T-helper 17 cell (primary cell): Measurements from ENCODE around the gene GPR176. TPM values are rescaled to one million over a fixed set of nuclear protein-coding genes. Genes with fewer than 3 reads are reported as not detected.

Experiments used
- ATAC-seq: fragments of 150-1000 bp; cut with Tn5 transposase; 2 replicates; pipeline ENCODE4 v1.10.0; 2021; ENCODE audit warnings: mild to moderate bottlenecking, moderate library complexity
- DNase-seq, 3 donors: peaks; one replicate each; pipeline versions ENCODE4 v3.0.0 to v3.0.0-alpha.2; 2020 to 2021
- H3K9me3 ChIP-seq: one replicate; pipeline ENCODE4 v1.7.0; 2013; ENCODE audit warnings: low read length, mild to moderate bottlenecking; ENCODE audit not compliant: control insufficient read depth, poor library complexity, severe bottlenecking
- H3K27ac Mint-ChIP-seq: one replicate; pipeline ENCODE4 v1.8.0; 2022; ENCODE audit warnings: mild to moderate bottlenecking, moderate library complexity, mixed read lengths
- H3K27me3 Mint-ChIP-seq: one replicate; pipeline ENCODE4 v1.8.0; 2022; ENCODE audit warnings: mixed read lengths
- H3K36me3 Mint-ChIP-seq: one replicate; pipeline ENCODE4 v1.8.0; 2022; ENCODE audit warnings: low read depth, mixed read lengths
- H3K4me1 Mint-ChIP-seq: one replicate; pipeline ENCODE4 v1.8.0; 2022; ENCODE audit warnings: mild to moderate bottlenecking, mixed read lengths
- H3K4me3 Mint-ChIP-seq: one replicate; pipeline ENCODE4 v1.8.0; 2022; ENCODE audit warnings: mild to moderate bottlenecking, moderate library complexity, mixed read lengths
- total RNA-seq, 4 donors: library from RNA in 2 of 4; stranded (reverse) in 2 of 4; gene quantifications; one replicate each; pipeline ENCODE4 v1.2.3 and lab custom pipeline; 2022 to 2026

The GPR176 gene
- total RNA-seq (not detected), total RNA-seq (lab: John Stamatoyannopoulos, UW) (0 to 0.70 reads per million in 2 donors)

- Mint-ChIP-seq H3K4me3 (peak within 1 kb of the TSS; percentile 85), H3K27ac (peak within 1 kb of the TSS; percentile 22), H3K27me3 (peaks cover 11% of the 10 kb centered on the region), H3K4me1 (peaks cover 2% of the 10 kb centered on the region), H3K36me3 (no peaks in the 10 kb centered on the region)
- H3K9me3 ChIP-seq = peaks cover 3% of the 10 kb centered on the region
- DNase-seq = peak; percentile 8 to 16 (median 14)
- ATAC-seq = peak; percentile 30
Measured at GRCh38 chr15:39919748-39920509, at the start of gene GPR176. TSS of gene GPR176 (minus strand) at chr15:39920266. CDS start at chr15:39920026, 240 bp downstream.

GRCh38 chr15:39969002-39969394, 48.9 kb upstream of the GPR176 start:
- ATAC-seq (no peak), DNase-seq (no peak)
- H3K27me3 Mint-ChIP-seq = no peaks in the 10 kb centered on the region
- H3K27ac Mint-ChIP-seq = no peak overlapping the region
- peaks cover 3% of the 10 kb centered on the region for H3K4me1 Mint-ChIP-seq
- no peaks in the 10 kb centered on the region for H3K9me3 ChIP-seq
- peaks cover 12% of the 10 kb centered on the region for H3K36me3 Mint-ChIP-seq
- no peak overlapping the region for H3K4me3 Mint-ChIP-seq

- DNase-seq (no peak), ATAC-seq (no peak)
- no peaks in the 10 kb centered on the region for H3K9me3 ChIP-seq
- Mint-ChIP-seq H3K27ac (no peak overlapping the region), H3K4me1 (peaks cover 3% of the 10 kb centered on the region), H3K27me3 (no peaks in the 10 kb centered on the region), H3K36me3 (peaks cover 11% of the 10 kb centered on the region), H3K4me3 (no peak overlapping the region)
Measured at GRCh38 chr15:39968273-39969001, 48.4 kb upstream of the GPR176 start.

GRCh38 chr15:39966521-39966920, 46.5 kb upstream of the GPR176 start:
- Mint-ChIP-seq H3K36me3 (peaks cover 10% of the 10 kb centered on the region), H3K4me1 (peaks cover 3% of the 10 kb centered on the region), H3K4me3 (no peak overlapping the region), H3K27me3 (no peaks in the 10 kb centered on the region), H3K27ac (peak overlapping the region; percentile 80)
- H3K9me3 ChIP-seq = no peaks in the 10 kb centered on the region
- no peak for DNase-seq
- no peak for ATAC-seq

- peaks cover 3% of the 10 kb centered on the region for H3K4me1 Mint-ChIP-seq
- peaks cover 10% of the 10 kb centered on the region for H3K36me3 Mint-ChIP-seq
- H3K4me3 Mint-ChIP-seq = no peak overlapping the region
Measured at GRCh38 chr15:39963786-39964185, 43.7 kb upstream of the GPR176 start.

GRCh38 chr15:39961051-39961450, 41.0 kb upstream of the GPR176 start:
- ATAC-seq (no peak), DNase-seq (no peak)
- Mint-ChIP-seq H3K27me3 (no peaks in the 10 kb centered on the region), H3K27ac (no peak overlapping the region), H3K4me3 (no peak overlapping the region), H3K36me3 (peaks cover 6% of the 10 kb centered on the region), H3K4me1 (no peaks in the 10 kb centered on the region)
- H3K9me3 ChIP-seq = no peaks in the 10 kb centered on the region

More at GRCh38 chr15:39963786-39964185, 43.7 kb upstream of the GPR176 start:
- H3K9me3 ChIP-seq = no peaks in the 10 kb centered on the region
- Mint-ChIP-seq H3K27me3 (no peaks in the 10 kb centered on the region), H3K27ac (no peak overlapping the region)
- DNase-seq (no peak), ATAC-seq (no peak)

- no peaks in the 10 kb centered on the region for H3K9me3 ChIP-seq
- Mint-ChIP-seq H3K4me1 (no peaks in the 10 kb centered on the region), H3K27me3 (no peaks in the 10 kb centered on the region), H3K4me3 (no peak overlapping the region), H3K27ac (no peak overlapping the region), H3K36me3 (peaks cover 6% of the 10 kb centered on the region)
- DNase-seq (no peak), ATAC-seq (no peak)
Measured at GRCh38 chr15:39960411-39960810, 40.3 kb upstream of the GPR176 start.

- ATAC-seq (no peak), DNase-seq (no peak)
- H3K27ac Mint-ChIP-seq = no peak overlapping the region
- no peaks in the 10 kb centered on the region for H3K27me3 Mint-ChIP-seq
- H3K9me3 ChIP-seq = no peaks in the 10 kb centered on the region
- no peaks in the 10 kb centered on the region for H3K4me1 Mint-ChIP-seq
- peaks cover 9% of the 10 kb centered on the region for H3K36me3 Mint-ChIP-seq
- H3K4me3 Mint-ChIP-seq = no peak overlapping the region
Measured at GRCh38 chr15:39959411-39959810, 39.3 kb upstream of the GPR176 start.

- no peak overlapping the region for H3K4me3 Mint-ChIP-seq
- H3K27me3 Mint-ChIP-seq = no peaks in the 10 kb centered on the region
- no peaks in the 10 kb centered on the region for H3K9me3 ChIP-seq
- DNase-seq (no peak), ATAC-seq (no peak)
- no peak overlapping the region for H3K27ac Mint-ChIP-seq
- no peaks in the 10 kb centered on the region for H3K4me1 Mint-ChIP-seq
- peaks cover 14% of the 10 kb centered on the region for H3K36me3 Mint-ChIP-seq
Measured at GRCh38 chr15:39957481-39957880, 37.4 kb upstream of the GPR176 start.

- no peaks in the 10 kb centered on the region for H3K9me3 ChIP-seq
- Mint-ChIP-seq H3K27me3 (no peaks in the 10 kb centered on the region), H3K4me1 (no peaks in the 10 kb centered on the region), H3K4me3 (no peak overlapping the region), H3K27ac (no peak overlapping the region), H3K36me3 (peaks cover 19% of the 10 kb centered on the region)
- DNase-seq = no peak
- ATAC-seq = no peak
Measured at GRCh38 chr15:39953521-39953920, 33.5 kb upstream of the GPR176 start.

GRCh38 chr15:39951561-39951960, 31.5 kb upstream of the GPR176 start:
- no peaks in the 10 kb centered on the region for H3K9me3 ChIP-seq
- no peak for ATAC-seq
- H3K36me3 Mint-ChIP-seq = peaks cover 13% of the 10 kb centered on the region
- H3K4me1 Mint-ChIP-seq = peaks cover 2% of the 10 kb centered on the region
- H3K4me3 Mint-ChIP-seq = no peak overlapping the region
- DNase-seq = no peak
- no peaks in the 10 kb centered on the region for H3K27me3 Mint-ChIP-seq
- no peak overlapping the region for H3K27ac Mint-ChIP-seq

- no peak for ATAC-seq
- Mint-ChIP-seq H3K4me1 (peaks cover 2% of the 10 kb centered on the region), H3K36me3 (peaks cover 18% of the 10 kb centered on the region), H3K27me3 (no peaks in the 10 kb centered on the region), H3K4me3 (no peak overlapping the region), H3K27ac (no peak overlapping the region)
- H3K9me3 ChIP-seq = no peaks in the 10 kb centered on the region
- DNase-seq = no peak
Measured at GRCh38 chr15:39948817-39949216, 28.8 kb upstream of the GPR176 start.

- DNase-seq (no peak), ATAC-seq (no peak)
- Mint-ChIP-seq H3K4me1 (peaks cover 2% of the 10 kb centered on the region), H3K4me3 (no peak overlapping the region), H3K36me3 (peaks cover 15% of the 10 kb centered on the region), H3K27me3 (no peaks in the 10 kb centered on the region), H3K27ac (no peak overlapping the region)
- H3K9me3 ChIP-seq = no peaks in the 10 kb centered on the region
Measured at GRCh38 chr15:39947401-39948197, 27.5 kb upstream of the GPR176 start.
